PC-3 (cell line): Measurements from ENCODE around the gene SEC23IP. TPM values are rescaled to one million over a fixed set of nuclear protein-coding genes. Genes with fewer than 3 reads are reported as not detected.

Source experiments
- ATAC-seq: fragments of 200-7000 bp; cut with Tn5 transposase; 2 replicates; pipeline ENCODE4 v1.9.1; 2020; ENCODE audit warnings: mild to moderate bottlenecking, moderate library complexity
- BruUV-seq: library from RNA; stranded (reverse); fragments of 400-500 nt; replicated peaks from 2 replicates; lab custom pipeline; 2021; lab: Mats Ljungman, UMichigan
- CTCF ChIA-PET: fragments of 300-600 bp; sonication (Branson Sonifier 250); formaldehyde crosslinking; loops from one replicate; lab custom pipeline; 2022; ENCODE audit warnings: antibody characterized with exemption; lab: Charles Lee
- POLR2A ChIA-PET: fragments of 300-600 bp; sonication (Branson Sonifier 250); formaldehyde crosslinking; loops from one replicate; lab custom pipeline; 2022; ENCODE audit warnings: antibody characterized with exemption; ENCODE audit not compliant: unreplicated experiment; lab: Charles Lee
- DNase-seq: peaks from one replicate; pipeline ENCODE4 v3.0.0-alpha.2; 2015
- H2AFZ ChIP-seq: fragments of 300-600 bp; sonication (generic); 2 replicates; pipeline ENCODE4 v1.6.0; 2016; ENCODE audit warnings: antibody characterized with exemption, low read length
- H3F3A ChIP-seq: fragments of 300-600 bp; sonication (generic); one replicate; pipeline ENCODE4 v1.6.0; 2017; ENCODE audit warnings: antibody characterized with exemption, low read length, control low read depth, mild to moderate bottlenecking; ENCODE audit not compliant: unreplicated experiment
- H3K27ac ChIP-seq: fragments of 300-600 bp; sonication (generic); 2 replicates; pipeline ENCODE4 v1.5.1; 2016; ENCODE audit warnings: mild to moderate bottlenecking, low read length
- H3K27me3 ChIP-seq: fragments of 300-600 bp; sonication (generic); 2 replicates; pipeline ENCODE4 v1.6.1; 2016; ENCODE audit warnings: low read length, mixed read lengths
- H3K36me3 ChIP-seq: fragments of 300-600 bp; sonication (generic); 2 replicates; pipeline ENCODE4 v1.6.1; 2016; ENCODE audit warnings: low read depth, mixed run types, low read length, mixed read lengths
- H3K4me1 ChIP-seq: fragments of 300-600 bp; sonication (generic); 2 replicates; pipeline ENCODE4 v1.5.1; 2016; ENCODE audit warnings: low read length; ENCODE audit not compliant: insufficient read depth
- H3K4me2 ChIP-seq: fragments of 300-600 bp; sonication (generic); 2 replicates; pipeline ENCODE4 v1.6.0; 2016; ENCODE audit warnings: low read length
- H3K4me3 ChIP-seq: fragments of 300-600 bp; sonication (generic); 2 replicates; pipeline ENCODE4 v1.5.1; 2016; ENCODE audit warnings: mild to moderate bottlenecking, low read length, mixed read lengths
- H3K79me2 ChIP-seq: fragments of 300-600 bp; sonication (generic); 2 replicates; pipeline ENCODE4 v1.6.1; 2017; ENCODE audit warnings: low read length, mixed read lengths
- H3K9ac ChIP-seq: fragments of 300-600 bp; sonication (generic); 2 replicates; pipeline ENCODE4 v1.6.0; 2016; ENCODE audit warnings: mild to moderate bottlenecking, low read length
- H3K9me2 ChIP-seq: fragments of 300-600 bp; sonication (generic); replicated peaks from 2 replicates; pipeline ENCODE4 v1.6.1; 2016; ENCODE audit warnings: mixed run types, low read length, mixed read lengths
- H3K9me3 ChIP-seq: fragments of 300-600 bp; sonication (generic); 2 replicates; pipeline ENCODE4 v1.6.1; 2016; ENCODE audit warnings: low read length, mixed read lengths
- H4K20me1 ChIP-seq: fragments of 300-600 bp; sonication (generic); 2 replicates; pipeline ENCODE4 v1.6.1; 2016; ENCODE audit warnings: low read length, mixed read lengths
- CTCF ChIP-seq: fragments of 300-600 bp; sonication (generic); conservative IDR thresholded peaks from 2 replicates; pipeline ENCODE4 v1.5.1; 2017; ENCODE audit warnings: antibody characterized with exemption, low read depth, mild to moderate bottlenecking, low read length
- EZH2 ChIP-seq: fragments of 300-600 bp; sonication (generic); IDR thresholded peaks from one replicate; pipeline ENCODE4 v1.6.1; 2017; ENCODE audit warnings: antibody characterized with exemption, mild to moderate bottlenecking, low read length; ENCODE audit not compliant: unreplicated experiment
- EZH2phosphoT487 ChIP-seq: fragments of 300-600 bp; sonication (generic); IDR thresholded peaks from 2 replicates; pipeline ENCODE4 v1.6.1; 2018; ENCODE audit warnings: mild to moderate bottlenecking, antibody characterized with exemption, low read length, borderline replicate concordance
- intact Hi-C: fragments of 100-400 bp; cut with micrococcal nuclease; formaldehyde crosslinking; loops from 2 replicates; pipeline ENCODE4 v1.9.0; 2023
- total RNA-seq: library from RNA; depleted of rRNA; stranded (reverse); fragments of >200 nt; gene quantifications from 2 replicates; pipeline ENCODE4 v1.2.3, GENCODE V29; 2014

Gene SEC23IP
- total RNA-seq, 1 experiment from 2014 or later = 42.7 TPM

GRCh38 chr10:119981826-119982225 is 89.3 kb downstream of the SEC23IP start:
- peak; percentile 78 for ATAC-seq
- H3K9me2 ChIP-seq = no peaks in the 10 kb centered on the region
- H2AFZ ChIP-seq = peak overlapping the region; percentile 16
- no peaks in the 10 kb centered on the region for H3K27me3 ChIP-seq
- 0 out of 2 replicates have a peak overlapping the region, but pooled peaks have one; percentile 12 for H3K4me3 ChIP-seq
- H3K79me2 ChIP-seq = no peaks in the 10 kb centered on the region
- H3K27ac ChIP-seq = no peak overlapping the region
- CTCF ChIA-PET = no interaction called here
- POLR2A ChIA-PET = no interaction called here
- H4K20me1 ChIP-seq = no peaks in the 10 kb centered on the region
- H3K4me2 ChIP-seq = peak overlapping the region; percentile 3; the same call in 1 of the 2 replicates
- BruUV-seq = no TSS peak
- H3K36me3 ChIP-seq = no peaks in the 10 kb centered on the region
- intact Hi-C loops = no loop called here
- H3F3A ChIP-seq = no peaks in the 10 kb centered on the region
- TF ChIP-seq CTCF (no peak), EZH2 (no peak)
- peak; percentile 62 for DNase-seq
- H3K9me3 ChIP-seq = no peaks in the 10 kb centered on the region
- H3K9ac ChIP-seq = no peak overlapping the region
- peaks cover 9% of the 10 kb centered on the region; the same call in 1 of the 2 replicates for H3K4me1 ChIP-seq

GRCh38 chr10:119988333-119988732 is 95.8 kb downstream of the SEC23IP start:
- ChIA-PET POLR2A (no interaction called here), CTCF (no interaction called here)
- H3K4me3 ChIP-seq = no peak overlapping the region
- no peaks in the 10 kb centered on the region for H3K36me3 ChIP-seq
- H3K9me3 ChIP-seq = no peaks in the 10 kb centered on the region
- H3K79me2 ChIP-seq = no peaks in the 10 kb centered on the region
- H3K4me2 ChIP-seq = no peak overlapping the region
- no peak overlapping the region for H3K9ac ChIP-seq
- no peaks in the 10 kb centered on the region for H4K20me1 ChIP-seq
- ATAC-seq (no peak), DNase-seq (no peak)
- intact Hi-C loops = no loop called here
- H2AFZ ChIP-seq = no peak overlapping the region
- BruUV-seq = no TSS peak
- no peaks in the 10 kb centered on the region for H3F3A ChIP-seq
- H3K27ac ChIP-seq = no peak overlapping the region
- TF ChIP-seq EZH2 (no peak), EZH2phosphoT487 (no peak), CTCF (no peak)
- H3K4me1 ChIP-seq = no peaks in the 10 kb centered on the region
- H3K9me2 ChIP-seq = no peaks in the 10 kb centered on the region
- H3K27me3 ChIP-seq = no peaks in the 10 kb centered on the region

GRCh38 chr10:119989966-119990365 is 97.4 kb downstream of the SEC23IP start:
- no peak overlapping the region for H2AFZ ChIP-seq
- CTCF ChIA-PET = no interaction called here
- DNase-seq = no peak
- H3K9me2 ChIP-seq = no peaks in the 10 kb centered on the region
- H3K4me2 ChIP-seq = no peak overlapping the region
- H3K4me3 ChIP-seq = no peak overlapping the region
- POLR2A ChIA-PET = no interaction called here
- no peak overlapping the region for H3K9ac ChIP-seq
- ATAC-seq = no peak
- no peaks in the 10 kb centered on the region for H3K36me3 ChIP-seq
- H3K79me2 ChIP-seq = no peaks in the 10 kb centered on the region
- no peaks in the 10 kb centered on the region for H4K20me1 ChIP-seq
- no TSS peak for BruUV-seq
- no peaks in the 10 kb centered on the region for H3K4me1 ChIP-seq
- H3F3A ChIP-seq = no peaks in the 10 kb centered on the region
- TF ChIP-seq CTCF = no peak
- TF ChIP-seq EZH2phosphoT487 = no peak
- no peak for TF ChIP-seq EZH2
- H3K27ac ChIP-seq = no peak overlapping the region
- no peaks in the 10 kb centered on the region for H3K9me3 ChIP-seq
- intact Hi-C loops = no loop called here
- no peaks in the 10 kb centered on the region for H3K27me3 ChIP-seq
